Osteoblast (primary cell): ENCODE results near the gene TTC28. TPM values are rescaled to one million over a fixed set of nuclear protein-coding genes. Genes with fewer than 3 reads are reported as not detected.
"Not testable (repeated sequence)": the region's sequence is repeated elsewhere in the genome, so short reads cannot be mapped to it uniquely, and the experiment has no call there.

Experiments
- DNase-seq: peaks from one replicate; pipeline ENCODE4 v3.0.0; 2011; ENCODE audit warnings: low spot score, mixed read lengths; ENCODE audit not compliant: insufficient read length; ENCODE audit errors: missing footprints
- H2AFZ ChIP-seq: 2 replicates; pipeline ENCODE4 v1.6.0; 2011; ENCODE audit warnings: mild to moderate bottlenecking, low read length
- H3K27ac ChIP-seq: 2 replicates; pipeline ENCODE4 v1.5.1; 2011; ENCODE audit warnings: mild to moderate bottlenecking, low read depth, low read length, moderate library complexity
- H3K27me3 ChIP-seq: 2 replicates; pipeline ENCODE4 v1.6.0; 2012; ENCODE audit warnings: mild to moderate bottlenecking, control low read depth, inconsistent platforms, low read length, moderate library complexity; ENCODE audit not compliant: insufficient read depth
- H3K36me3 ChIP-seq: 2 replicates; pipeline ENCODE4 v1.5.1; 2011; ENCODE audit warnings: mild to moderate bottlenecking, low read length, control low read depth, moderate library complexity; ENCODE audit not compliant: insufficient read depth
- H3K4me1 ChIP-seq: 2 replicates; pipeline ENCODE4 v1.5.1; 2011; ENCODE audit warnings: mild to moderate bottlenecking, low read length, control low read depth, moderate library complexity; ENCODE audit not compliant: insufficient read depth
- H3K4me2 ChIP-seq: 2 replicates; pipeline ENCODE4 v1.6.0; 2011; ENCODE audit warnings: mild to moderate bottlenecking, low read length; ENCODE audit not compliant: insufficient read depth
- H3K4me3 ChIP-seq: fragments of 200-600 bp; sonication (generic); 3 replicates; pipeline ENCODE4 v1.5.1; 2012; ENCODE audit warnings: mild to moderate bottlenecking, low read length, inconsistent platforms; ENCODE audit not compliant: insufficient read depth
- H3K79me2 ChIP-seq: 2 replicates; pipeline ENCODE4 v1.6.0; 2012; ENCODE audit warnings: mild to moderate bottlenecking, low read length, control low read depth, inconsistent platforms; ENCODE audit not compliant: insufficient read depth
- H3K9me3 ChIP-seq: 2 replicates; pipeline ENCODE4 v1.5.1; 2011; ENCODE audit warnings: low read depth, low read length, control low read depth
- H4K20me1 ChIP-seq: 2 replicates; pipeline ENCODE4 v1.6.0; 2012; ENCODE audit warnings: mild to moderate bottlenecking, low read length, control low read depth; ENCODE audit not compliant: insufficient read depth
- total RNA-seq: library from RNA; depleted of rRNA; stranded (reverse); fragments of >200 nt; gene quantifications from 2 replicates; pipeline ENCODE4 v1.2.3, GENCODE V29; 2012
- TF ChIP-seq, protein P1 (sequence below): IDR thresholded peaks from 2 replicates; pipeline ENCODE4 v1.5.1; 2011; ENCODE audit warnings: mild to moderate bottlenecking, low read depth, low read length, moderate library complexity; ENCODE audit errors: extremely low read depth

TTC28 gene
- total RNA-seq, 1 donor: 48.1 TPM

DNA sequence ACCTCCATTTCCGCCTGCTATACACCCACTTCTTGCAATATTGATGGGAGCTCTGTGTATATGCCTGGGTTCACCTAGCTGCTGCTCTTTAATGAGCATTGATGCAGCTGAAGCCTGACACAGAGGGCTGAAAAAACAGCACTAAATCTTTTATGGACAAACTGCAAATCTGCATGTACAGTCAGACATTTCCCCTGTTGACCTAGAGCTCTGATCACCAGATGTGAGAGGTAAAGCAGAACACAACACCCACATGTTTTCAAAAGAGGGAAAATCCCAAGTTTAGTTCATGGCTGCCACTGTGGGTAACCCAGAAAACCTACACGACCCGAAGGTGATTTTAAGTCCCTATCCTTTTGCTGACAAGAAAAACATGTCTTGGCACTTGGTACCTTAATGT lies 457.6 kb downstream of the TTC28 start:
- no peak overlapping the region for H3K4me2 ChIP-seq
- TF ChIP-seq, protein P1, sequence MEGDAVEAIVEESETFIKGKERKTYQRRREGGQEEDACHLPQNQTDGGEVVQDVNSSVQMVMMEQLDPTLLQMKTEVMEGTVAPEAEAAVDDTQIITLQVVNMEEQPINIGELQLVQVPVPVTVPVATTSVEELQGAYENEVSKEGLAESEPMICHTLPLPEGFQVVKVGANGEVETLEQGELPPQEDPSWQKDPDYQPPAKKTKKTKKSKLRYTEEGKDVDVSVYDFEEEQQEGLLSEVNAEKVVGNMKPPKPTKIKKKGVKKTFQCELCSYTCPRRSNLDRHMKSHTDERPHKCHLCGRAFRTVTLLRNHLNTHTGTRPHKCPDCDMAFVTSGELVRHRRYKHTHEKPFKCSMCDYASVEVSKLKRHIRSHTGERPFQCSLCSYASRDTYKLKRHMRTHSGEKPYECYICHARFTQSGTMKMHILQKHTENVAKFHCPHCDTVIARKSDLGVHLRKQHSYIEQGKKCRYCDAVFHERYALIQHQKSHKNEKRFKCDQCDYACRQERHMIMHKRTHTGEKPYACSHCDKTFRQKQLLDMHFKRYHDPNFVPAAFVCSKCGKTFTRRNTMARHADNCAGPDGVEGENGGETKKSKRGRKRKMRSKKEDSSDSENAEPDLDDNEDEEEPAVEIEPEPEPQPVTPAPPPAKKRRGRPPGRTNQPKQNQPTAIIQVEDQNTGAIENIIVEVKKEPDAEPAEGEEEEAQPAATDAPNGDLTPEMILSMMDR: no peak
- no peak overlapping the region for H3K4me3 ChIP-seq
- H3K27me3 ChIP-seq: no peaks in the 10 kb centered on the region
- H3K4me1 ChIP-seq: peaks cover 5% of the 10 kb centered on the region
- H3K36me3 ChIP-seq: no peaks in the 10 kb centered on the region
- DNase-seq: peak; percentile 66
- H3K79me2 ChIP-seq: no peaks in the 10 kb centered on the region
- no peak overlapping the region for H3K27ac ChIP-seq
- no peak overlapping the region for H2AFZ ChIP-seq
- H4K20me1 ChIP-seq: no peaks in the 10 kb centered on the region
- no peaks in the 10 kb centered on the region for H3K9me3 ChIP-seq

DNA sequence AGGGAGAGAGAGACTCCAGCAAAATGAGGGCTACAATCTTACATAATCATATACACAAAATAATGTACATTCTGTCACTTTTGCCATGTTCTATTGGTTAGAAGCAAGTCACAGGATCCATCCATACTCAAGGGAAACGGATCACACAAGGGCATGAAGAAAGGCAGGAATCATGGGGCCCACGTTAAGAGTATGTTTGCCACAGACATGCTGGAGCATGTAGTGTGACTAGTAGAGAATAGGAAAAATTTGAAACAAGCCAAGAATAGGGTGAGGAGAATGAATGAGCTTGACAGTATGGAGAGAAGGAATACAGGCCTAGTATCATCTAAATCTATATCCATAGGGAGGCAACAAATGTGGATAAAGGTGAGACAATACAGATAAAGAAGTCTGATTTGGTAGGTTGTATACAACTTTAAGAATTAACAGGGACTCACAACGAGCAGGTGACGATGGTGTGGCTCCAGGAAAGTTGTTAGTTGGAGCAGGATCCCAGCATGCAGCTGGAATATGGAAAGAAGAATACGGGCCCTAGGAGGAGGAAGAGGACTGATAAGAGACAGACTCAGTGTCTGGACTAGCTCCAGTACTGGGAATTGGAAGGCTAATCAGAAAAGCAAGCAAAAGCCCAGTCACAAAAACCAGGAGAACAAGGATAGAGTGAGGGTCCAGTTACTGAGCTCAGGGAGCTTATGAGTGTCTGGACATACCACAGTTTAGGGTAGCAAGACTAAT lies 458.8 kb downstream of the TTC28 start:
- Histone ChIP-seq H3K4me3 (no peak overlapping the region), H3K27me3 (no peaks in the 10 kb centered on the region), H3K79me2 (no peaks in the 10 kb centered on the region), H4K20me1 (no peaks in the 10 kb centered on the region), H3K36me3 (no peaks in the 10 kb centered on the region), H3K9me3 (no peaks in the 10 kb centered on the region), H3K4me1 (peaks cover 5% of the 10 kb centered on the region), H2AFZ (no peak overlapping the region), H3K27ac (no peak overlapping the region), H3K4me2 (no peak overlapping the region)
- no peak for DNase-seq
- TF ChIP-seq, protein P1: no peak

DNA sequence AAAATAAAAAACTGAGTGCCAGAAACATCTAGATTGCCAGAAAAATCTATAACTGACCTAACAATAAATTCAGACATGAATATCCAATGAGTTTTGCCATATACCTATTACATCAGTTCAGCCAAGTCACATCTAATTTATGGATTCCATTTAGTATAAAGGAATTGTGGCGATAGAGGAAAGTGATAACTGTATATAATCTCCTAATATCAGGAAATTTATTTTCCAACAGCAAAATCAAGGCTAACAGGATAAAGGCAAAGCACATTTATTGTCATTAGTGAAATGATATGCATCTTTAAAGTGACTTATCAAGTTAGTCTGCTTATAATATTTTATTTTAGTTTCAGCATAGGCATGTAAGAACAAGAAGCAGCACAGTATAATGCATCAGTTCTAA lies 462.4 kb downstream of the TTC28 start:
- TF ChIP-seq, protein P1: no peak

DNA sequence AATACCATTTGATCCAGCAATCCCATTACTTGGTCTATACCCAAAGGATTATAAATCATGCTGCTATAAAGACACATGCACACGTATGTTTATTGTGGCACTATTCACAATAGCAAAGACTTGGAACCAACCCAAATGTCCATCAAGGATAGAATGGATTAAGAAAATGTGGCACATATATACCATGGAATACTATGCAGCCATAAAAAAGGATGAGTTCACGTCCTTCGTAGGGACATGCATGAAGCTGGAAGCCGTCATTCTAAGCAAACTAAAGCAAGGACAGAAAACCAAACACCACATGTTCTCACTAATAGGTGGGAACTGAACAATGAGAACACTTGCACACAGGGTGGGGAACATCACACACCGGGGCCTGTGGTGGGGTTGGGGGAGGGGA lies 464.9 kb downstream of the TTC28 start:
- not testable (repeated sequence) for H3K9me3 ChIP-seq

More for the DNA sequence above, 462.4 kb downstream of the TTC28 start:
- Histone ChIP-seq H3K9me3 (no peaks in the 10 kb centered on the region), H3K36me3 (no peaks in the 10 kb centered on the region), H3K27ac (no peak overlapping the region), H2AFZ (no peak overlapping the region), H3K4me2 (no peak overlapping the region), H3K79me2 (no peaks in the 10 kb centered on the region), H4K20me1 (no peaks in the 10 kb centered on the region), H3K27me3 (no peaks in the 10 kb centered on the region), H3K4me1 (no peaks in the 10 kb centered on the region), H3K4me3 (no peak overlapping the region)
- no peak for DNase-seq

DNA sequence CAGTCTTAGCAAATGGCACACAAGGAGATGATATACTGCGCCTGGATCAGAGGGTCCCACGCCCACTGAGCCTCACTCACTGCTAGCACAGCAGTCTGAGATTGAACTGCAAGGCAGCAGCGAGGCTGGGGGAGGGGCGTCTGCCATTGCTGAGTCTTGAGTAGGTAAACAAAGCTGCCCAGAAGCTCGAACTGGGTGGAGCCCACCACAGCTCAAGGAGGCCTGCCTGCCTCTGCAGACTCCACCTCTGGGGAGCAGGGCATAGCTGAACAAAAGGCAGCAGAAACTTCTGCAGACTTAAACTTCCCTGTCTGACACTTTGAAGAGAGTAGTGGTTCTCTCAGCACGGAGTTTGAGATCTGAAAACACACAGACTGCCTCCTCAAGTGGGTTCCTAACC lies 470.2 kb downstream of the TTC28 start:
- H3K4me3 ChIP-seq, H3K79me2 ChIP-seq, H3K27me3 ChIP-seq, DNase-seq, H2AFZ ChIP-seq, H3K9me3 ChIP-seq, H3K36me3 ChIP-seq, H4K20me1 ChIP-seq, H3K27ac ChIP-seq, H3K4me2 ChIP-seq: not testable (repeated sequence)
- peaks cover 13% of the 10 kb centered on the region for H3K4me1 ChIP-seq

More for the DNA sequence above, 464.9 kb downstream of the TTC28 start:
- not testable (repeated sequence) for H4K20me1 ChIP-seq, DNase-seq, H3K4me1 ChIP-seq, H2AFZ ChIP-seq, H3K4me3 ChIP-seq, H3K4me2 ChIP-seq, H3K27me3 ChIP-seq, H3K79me2 ChIP-seq, H3K27ac ChIP-seq, H3K36me3 ChIP-seq
